A549 (cell line): ENCODE data around the gene TAF10. TPM values are rescaled to one million over a fixed set of nuclear protein-coding genes. Genes with fewer than 3 reads are reported as not detected.
A peak's percentile ranks its signal among the peaks of the same experiment; 100 is the strongest.

Experiments
- ATAC-seq, 2 experiments: fragments of 200-7000 bp in 1 of 2; fragments of >200 bp in 1 of 2; cut with Nextera tagmentation in 1 of 2; cut with Tn5 transposase in 1 of 2; 3 replicates each; pipeline versions ENCODE4 v1.8.0 to v1.9.1; 2018 to 2020; ENCODE audit warnings: mild to moderate bottlenecking in 1 of 2, moderate library complexity in 1 of 2
- CTCF ChIA-PET: fragments of 300-600 bp; sonication (Branson Sonifier 250); formaldehyde crosslinking; extraction: SDS; loops from one replicate; lab custom pipeline; 2021; ENCODE audit warnings: antibody characterized with exemption, inconsistent platforms; lab: Yijun Ruan, JAX
- POLR2A ChIA-PET: fragments of 350-600 bp; formaldehyde crosslinking; extraction: SDS; loops from one replicate; lab custom pipeline; 2021; ENCODE audit warnings: antibody characterized with exemption, inconsistent platforms; lab: Yijun Ruan, JAX
- DNase-seq, 2 experiments: peaks; one replicate each; pipeline versions ENCODE4 v3.0.0 to v3.0.0-alpha.2; 2011 to 2016; ENCODE audit warnings: low read depth in 1 of 2, low spot score in 1 of 2
- FAIRE-seq: peaks from 2 replicates; lab custom pipeline; 2011; peaks lifted over from hg19 to GRCh38; lab: Jason Lieb, UNC
- H3K27ac ChIP-seq, 2 experiments: fragments of >200 bp; sonication (Bioruptor Twin); formaldehyde crosslinking; 3 replicates each; pipeline ENCODE4 v1.5.1; 2016 to 2017
- H3K4me1 ChIP-seq: fragments of >200 bp; sonication (Bioruptor Twin); formaldehyde crosslinking; 3 replicates; pipeline ENCODE4 v1.6.1; 2016
- H3K4me2 ChIP-seq: fragments of >200 bp; sonication (Bioruptor Twin); formaldehyde crosslinking; 3 replicates; pipeline ENCODE4 v1.6.1; 2016
- H3K4me3 ChIP-seq: fragments of >200 bp; sonication (Bioruptor Twin); formaldehyde crosslinking; 3 replicates; pipeline ENCODE4 v1.5.1; 2016
- H3K9me3 ChIP-seq: fragments of >200 bp; sonication (Bioruptor Twin); formaldehyde crosslinking; 3 replicates; pipeline ENCODE4 v1.6.1; 2016
- BHLHE40 ChIP-seq: IDR thresholded peaks from 2 replicates; pipeline ENCODE4 v1.6.1; 2012; ENCODE audit warnings: low read depth, low read length, inconsistent platforms
- CBX2 ChIP-seq: fragments of 200-600 bp; sonication (generic); IDR thresholded peaks from 2 replicates; pipeline ENCODE4 v1.6.1; 2016; ENCODE audit warnings: low read depth, mild to moderate bottlenecking, borderline replicate concordance
- CEBPB ChIP-seq, 2 experiments: fragments of >200 bp in 1 of 2; sonication (Bioruptor Twin) in 1 of 2; formaldehyde crosslinking in 1 of 2; IDR thresholded peaks; 2 replicates each; pipeline ENCODE4 v1.6.1; 2012 to 2016
- EHF ChIP-seq: fragments of 250-450 bp; sonication (Bioruptor Pico); IDR thresholded peaks from 2 replicates; pipeline ENCODE4 v1.5.0; 2020; ENCODE audit warnings: mild to moderate bottlenecking
- EP300 ChIP-seq, 2 experiments: fragments of >200 bp; sonication (Bioruptor Twin); formaldehyde crosslinking; IDR thresholded peaks; 2 replicates in 1 of 2; 3 replicates in 1 of 2; pipeline ENCODE4 v1.6.1; 2016 to 2017
- ESRRA ChIP-seq: fragments of 150-350 bp; IDR thresholded peaks from 2 replicates; pipeline ENCODE4 v1.6.1; 2014; ENCODE audit warnings: mild to moderate bottlenecking, low read length, borderline replicate concordance
- FOSB ChIP-seq: fragments of 250-450 bp; sonication (Bioruptor Pico); IDR thresholded peaks from 2 replicates; pipeline ENCODE4 v1.5.0; 2020; ENCODE audit warnings: mild to moderate bottlenecking, moderate library complexity
- FOXS1 ChIP-seq: fragments of 250-450 bp; sonication (Bioruptor Pico); IDR thresholded peaks from 2 replicates; pipeline ENCODE4 v1.5.0; 2020; ENCODE audit warnings: mild to moderate bottlenecking, moderate library complexity
- HOXA7 ChIP-seq: fragments of 250-450 bp; sonication (Bioruptor Pico); IDR thresholded peaks from 2 replicates; pipeline ENCODE4 v1.5.0; 2020; ENCODE audit warnings: mild to moderate bottlenecking, moderate library complexity
- HOXB5 ChIP-seq: fragments of 250-450 bp; sonication (Bioruptor Pico); IDR thresholded peaks from 2 replicates; pipeline ENCODE4 v1.5.0; 2020; ENCODE audit warnings: mild to moderate bottlenecking, moderate library complexity
- JUNB ChIP-seq: fragments of >200 bp; sonication (Bioruptor Twin); formaldehyde crosslinking; IDR thresholded peaks from 2 replicates; pipeline ENCODE4 v1.6.1; 2016
- KDM5A ChIP-seq: fragments of 200-600 bp; sonication (generic); IDR thresholded peaks from 2 replicates; pipeline ENCODE4 v1.6.1; 2016; ENCODE audit warnings: antibody characterized with exemption, mild to moderate bottlenecking
- MAZ ChIP-seq: fragments of 150-350 bp; IDR thresholded peaks from 2 replicates; pipeline ENCODE4 v1.6.1; 2014; ENCODE audit warnings: antibody characterized with exemption, low read depth, low read length, borderline replicate concordance
- NPAS2 ChIP-seq: fragments of 250-450 bp; sonication (Bioruptor Pico); IDR thresholded peaks from 2 replicates; pipeline ENCODE4 v1.8.0; 2022; ENCODE audit warnings: mild to moderate bottlenecking, moderate library complexity, borderline replicate concordance
- PHF8 ChIP-seq: fragments of 200-600 bp; sonication (generic); IDR thresholded peaks from 2 replicates; pipeline ENCODE4 v1.6.1; 2016; ENCODE audit warnings: low read depth, mild to moderate bottlenecking, antibody characterized with exemption, moderate library complexity, borderline replicate concordance
- RAD21 ChIP-seq, 2 experiments: fragments of >200 bp in 1 of 2; sonication (Bioruptor Twin) in 1 of 2; formaldehyde crosslinking in 1 of 2; IDR thresholded peaks in 1 of 2; conservative IDR thresholded peaks in 1 of 2; 2 replicates in 1 of 2; 3 replicates in 1 of 2; pipeline ENCODE4 v1.6.1; 2012 to 2018; ENCODE audit warnings: inconsistent platforms in 1 of 2
- RCOR1 ChIP-seq: fragments of 150-350 bp; IDR thresholded peaks from 2 replicates; pipeline ENCODE4 v1.6.1; 2014; ENCODE audit warnings: antibody characterized with exemption, low read length, low read depth
- TFCP2L1 ChIP-seq: fragments of 250-450 bp; sonication (Bioruptor Pico); IDR thresholded peaks from 2 replicates; pipeline ENCODE4 v1.5.0; 2021; ENCODE audit warnings: mild to moderate bottlenecking
- ZC3H11A ChIP-seq: fragments of 450-650 bp; IDR thresholded peaks from 2 replicates; pipeline ENCODE4 v1.6.1; 2014; ENCODE audit warnings: antibody characterized with exemption, mild to moderate bottlenecking
- WGBS: methylation state at CpG from one replicate; pipeline ENCODE4 v1.1.6; 2017; ENCODE audit errors: missing lambda C conversion rate; 5-methylcytosine and 5-hydroxymethylcytosine counted together
- polyA plus RNA-seq, 4 experiments: library from polyadenylated mRNA; depleted of rRNA in 3 of 4; stranded (reverse); fragments of >200 nt; fragmentation: RNase III in 1 of 4; extraction: RNeasy Plus Mini Kit Qiagen cat#74134 plus additional on column Dnase treatment in 1 of 4; gene quantifications; 2 replicates in 3 of 4; 3 replicates in 1 of 4; pipeline ENCODE4 v1.2.3, GENCODE V29; 2011 to 2017
- TF ChIP-seq, protein P1 (sequence below): IDR thresholded peaks from 2 replicates; pipeline ENCODE4 v1.6.1; 2012
- TF ChIP-seq, protein P2 (sequence below): fragments of 250-450 bp; sonication (Bioruptor Pico); IDR thresholded peaks from 2 replicates; pipeline ENCODE4 v1.5.0; 2021; ENCODE audit warnings: mild to moderate bottlenecking, moderate library complexity, borderline replicate concordance
- TF ChIP-seq, protein P3 (sequence below): fragments of >200 bp; sonication (Bioruptor Twin); formaldehyde crosslinking; IDR thresholded peaks from 3 replicates; pipeline ENCODE4 v1.6.1; 2016
- TF ChIP-seq, protein P4 (sequence below): fragments of 250-450 bp; sonication (Bioruptor Pico); IDR thresholded peaks from 2 replicates; pipeline ENCODE4 v1.5.0; 2020; ENCODE audit warnings: low read depth, mild to moderate bottlenecking, moderate library complexity
- TF ChIP-seq, protein P5 (sequence below): IDR thresholded peaks from 2 replicates; pipeline ENCODE4 v1.6.1; 2012
- TF ChIP-seq, protein P6 (sequence below): fragments of 200-600 bp; sonication (generic); IDR thresholded peaks from 2 replicates; pipeline ENCODE4 v1.6.1; 2016; ENCODE audit warnings: antibody characterized with exemption, mild to moderate bottlenecking, moderate library complexity

The TAF10 gene
- polyA plus RNA-seq, 2 of the 4 experiments (the other 2 are of a cell fraction): 135 to 174 TPM

DNA sequence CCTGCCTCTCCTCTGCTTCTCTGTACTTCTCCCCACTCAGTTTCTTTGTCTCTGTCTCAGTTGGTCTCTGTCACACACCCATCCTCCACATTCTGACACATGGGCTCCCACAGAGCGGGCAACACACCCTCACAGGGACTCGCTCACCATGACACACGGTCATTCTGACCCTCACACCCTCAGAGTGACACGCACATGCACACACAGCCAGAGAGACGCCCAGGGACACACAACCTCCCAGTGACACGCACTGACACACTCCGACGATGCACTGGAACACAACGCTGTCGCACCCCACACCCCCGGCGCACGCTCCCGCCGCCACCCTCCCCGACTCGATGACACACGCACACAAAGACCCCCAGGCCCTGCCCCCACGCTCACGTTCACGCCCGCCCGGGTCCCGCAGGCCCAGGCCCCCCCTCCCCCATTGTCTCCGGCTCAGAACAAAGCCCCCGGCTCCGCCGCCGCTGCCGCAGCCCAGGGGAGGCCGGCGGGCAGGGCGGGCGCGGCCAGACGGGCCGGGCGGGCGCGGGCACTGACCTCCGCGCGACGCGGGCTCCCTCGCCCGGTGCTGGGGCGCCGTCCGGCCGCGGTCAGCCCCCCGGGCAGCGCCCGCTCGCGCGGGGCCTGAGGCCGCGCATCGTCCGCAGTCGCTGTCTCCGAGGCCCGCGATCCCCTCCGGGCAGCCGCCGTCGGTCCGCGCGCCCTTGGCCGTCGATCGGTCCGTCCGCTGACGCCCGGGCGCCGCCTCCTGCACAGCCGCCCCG lies 43.2 kb upstream of the TAF10 start:
- FAIRE-seq (no peak), ATAC-seq (no peak), DNase-seq (no peak)
- Histone ChIP-seq H3K27ac (peak overlapping the region in 1 of 2 experiments; percentile 74; a peak in 2 of 6 replicates), H3K4me1 (no peaks in the 10 kb centered on the region), H3K4me3 (peak overlapping the region; percentile 36), H3K4me2 (peak overlapping the region; percentile 77), H3K9me3 (no peaks in the 10 kb centered on the region)
- POLR2A ChIA-PET: no interaction called here
- 17% methylated on average over 27 of the region's 84 CpGs for WGBS
- CTCF ChIA-PET: interaction anchor here (0.8 kb wide), 1 partner anchor 31 kb away, joined by 3 read pairs; no protein-coding TSS in a partner anchor
- TF ChIP-seq, protein P1, sequence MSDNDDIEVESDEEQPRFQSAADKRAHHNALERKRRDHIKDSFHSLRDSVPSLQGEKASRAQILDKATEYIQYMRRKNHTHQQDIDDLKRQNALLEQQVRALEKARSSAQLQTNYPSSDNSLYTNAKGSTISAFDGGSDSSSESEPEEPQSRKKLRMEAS: no peak
- TF ChIP-seq CEBPB (IDR thresholded peaks at IDR 0.05) (no peak), ZC3H11A (no peak), FOXS1 (CRISPR knock-in tag) (no peak), NPAS2 (no peak), TFCP2L1 (no peak), HOXB5 (CRISPR knock-in tag) (no peak), KDM5A (no peak), PHF8 (no peak), HOXA7 (CRISPR knock-in tag) (no peak), BHLHE40 (no peak), ESRRA (no peak), FOSB (CRISPR knock-in tag) (no peak), EP300 (IDR thresholded peaks at IDR 0.05) (no peak), EHF (no peak), RAD21 (conservative IDR thresholded peaks at IDR 0.05 in 1 of 2, IDR thresholded peaks at IDR 0.05 in 1 of 2) (no peak)
- TF ChIP-seq, protein P2, sequence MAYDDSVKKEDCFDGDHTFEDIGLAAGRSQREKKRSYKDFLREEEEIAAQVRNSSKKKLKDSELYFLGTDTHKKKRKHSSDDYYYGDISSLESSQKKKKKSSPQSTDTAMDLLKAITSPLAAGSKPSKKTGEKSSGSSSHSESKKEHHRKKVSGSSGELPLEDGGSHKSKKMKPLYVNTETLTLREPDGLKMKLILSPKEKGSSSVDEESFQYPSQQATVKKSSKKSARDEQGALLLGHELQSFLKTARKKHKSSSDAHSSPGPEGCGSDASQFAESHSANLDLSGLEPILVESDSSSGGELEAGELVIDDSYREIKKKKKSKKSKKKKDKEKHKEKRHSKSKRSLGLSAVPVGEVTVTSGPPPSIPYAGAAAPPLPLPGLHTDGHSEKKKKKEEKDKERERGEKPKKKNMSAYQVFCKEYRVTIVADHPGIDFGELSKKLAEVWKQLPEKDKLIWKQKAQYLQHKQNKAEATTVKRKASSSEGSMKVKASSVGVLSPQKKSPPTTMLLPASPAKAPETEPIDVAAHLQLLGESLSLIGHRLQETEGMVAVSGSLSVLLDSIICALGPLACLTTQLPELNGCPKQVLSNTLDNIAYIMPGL (CRISPR knock-in tag): no peak
- TF ChIP-seq, protein P3, sequence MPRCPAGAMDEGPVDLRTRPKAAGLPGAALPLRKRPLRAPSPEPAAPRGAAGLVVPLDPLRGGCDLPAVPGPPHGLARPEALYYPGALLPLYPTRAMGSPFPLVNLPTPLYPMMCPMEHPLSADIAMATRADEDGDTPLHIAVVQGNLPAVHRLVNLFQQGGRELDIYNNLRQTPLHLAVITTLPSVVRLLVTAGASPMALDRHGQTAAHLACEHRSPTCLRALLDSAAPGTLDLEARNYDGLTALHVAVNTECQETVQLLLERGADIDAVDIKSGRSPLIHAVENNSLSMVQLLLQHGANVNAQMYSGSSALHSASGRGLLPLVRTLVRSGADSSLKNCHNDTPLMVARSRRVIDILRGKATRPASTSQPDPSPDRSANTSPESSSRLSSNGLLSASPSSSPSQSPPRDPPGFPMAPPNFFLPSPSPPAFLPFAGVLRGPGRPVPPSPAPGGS: no peak
- TF ChIP-seq, protein P4, sequence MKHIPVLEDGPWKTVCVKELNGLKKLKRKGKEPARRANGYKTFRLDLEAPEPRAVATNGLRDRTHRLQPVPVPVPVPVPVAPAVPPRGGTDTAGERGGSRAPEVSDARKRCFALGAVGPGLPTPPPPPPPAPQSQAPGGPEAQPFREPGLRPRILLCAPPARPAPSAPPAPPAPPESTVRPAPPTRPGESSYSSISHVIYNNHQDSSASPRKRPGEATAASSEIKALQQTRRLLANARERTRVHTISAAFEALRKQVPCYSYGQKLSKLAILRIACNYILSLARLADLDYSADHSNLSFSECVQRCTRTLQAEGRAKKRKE (CRISPR knock-in tag): no peak
- TF ChIP-seq, protein P5, sequence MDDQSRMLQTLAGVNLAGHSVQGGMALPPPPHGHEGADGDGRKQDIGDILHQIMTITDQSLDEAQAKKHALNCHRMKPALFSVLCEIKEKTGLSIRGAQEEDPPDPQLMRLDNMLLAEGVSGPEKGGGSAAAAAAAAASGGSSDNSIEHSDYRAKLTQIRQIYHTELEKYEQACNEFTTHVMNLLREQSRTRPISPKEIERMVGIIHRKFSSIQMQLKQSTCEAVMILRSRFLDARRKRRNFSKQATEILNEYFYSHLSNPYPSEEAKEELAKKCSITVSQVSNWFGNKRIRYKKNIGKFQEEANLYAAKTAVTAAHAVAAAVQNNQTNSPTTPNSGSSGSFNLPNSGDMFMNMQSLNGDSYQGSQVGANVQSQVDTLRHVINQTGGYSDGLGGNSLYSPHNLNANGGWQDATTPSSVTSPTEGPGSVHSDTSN: no peak

DNA sequence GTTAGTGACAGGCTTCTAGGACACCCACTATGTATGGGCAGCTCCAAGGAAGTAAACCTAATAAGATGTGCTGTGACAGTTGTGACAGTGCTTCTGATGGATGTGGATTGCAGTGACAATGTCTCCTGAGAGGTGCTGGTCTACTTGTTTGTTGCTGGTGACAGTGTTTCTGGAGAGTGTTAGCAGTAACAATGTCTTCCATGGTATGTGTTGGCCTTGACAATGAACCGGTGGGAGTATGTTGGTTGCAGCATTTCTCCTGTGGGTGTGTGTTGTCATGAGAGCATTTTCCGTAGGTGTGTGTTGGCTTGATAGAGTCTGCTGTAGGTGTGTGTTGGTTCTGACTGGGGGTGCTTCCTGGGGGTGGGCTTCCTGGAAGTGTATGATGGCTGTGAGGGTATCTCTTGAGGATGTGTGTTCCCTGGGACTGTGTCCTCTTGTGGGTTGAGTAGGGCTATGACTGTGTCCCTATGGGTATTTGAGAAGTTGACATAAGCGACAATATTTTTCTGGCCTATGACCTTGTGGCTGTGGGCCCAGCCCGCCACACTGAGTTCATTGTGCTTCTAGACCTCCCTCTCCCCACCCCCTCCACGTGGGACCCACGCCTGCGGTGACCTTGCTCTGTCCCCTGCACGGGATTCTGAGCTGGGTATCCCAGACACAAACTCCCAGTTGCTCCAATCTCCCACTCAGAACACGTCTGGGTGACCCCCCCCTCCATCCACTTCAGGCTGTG lies 42.4 kb upstream of the TAF10 start:
- Histone ChIP-seq H3K4me3 (no peak overlapping the region), H3K4me1 (no peaks in the 10 kb centered on the region), H3K4me2 (no peak overlapping the region), H3K27ac (no peak overlapping the region), H3K9me3 (no peaks in the 10 kb centered on the region)
- ATAC-seq (no peak), FAIRE-seq (no peak), DNase-seq (no peak)
- 86% methylated on average over 7 of the region's 9 CpGs for WGBS
- POLR2A ChIA-PET: no interaction called here
- CTCF ChIA-PET: interaction anchor here (1.2 kb wide), 1 partner anchor 29 kb away, joined by 4 read pairs; the partner anchor contains the start of gene MRPL17
- TF ChIP-seq EHF (no peak), KDM5A (no peak), CBX2 (no peak), MAZ (no peak), JUNB (no peak), RCOR1 (no peak), RAD21 (conservative IDR thresholded peaks at IDR 0.05 in 1 of 2, IDR thresholded peaks at IDR 0.05 in 1 of 2) (no peak)
- TF ChIP-seq, protein P6, sequence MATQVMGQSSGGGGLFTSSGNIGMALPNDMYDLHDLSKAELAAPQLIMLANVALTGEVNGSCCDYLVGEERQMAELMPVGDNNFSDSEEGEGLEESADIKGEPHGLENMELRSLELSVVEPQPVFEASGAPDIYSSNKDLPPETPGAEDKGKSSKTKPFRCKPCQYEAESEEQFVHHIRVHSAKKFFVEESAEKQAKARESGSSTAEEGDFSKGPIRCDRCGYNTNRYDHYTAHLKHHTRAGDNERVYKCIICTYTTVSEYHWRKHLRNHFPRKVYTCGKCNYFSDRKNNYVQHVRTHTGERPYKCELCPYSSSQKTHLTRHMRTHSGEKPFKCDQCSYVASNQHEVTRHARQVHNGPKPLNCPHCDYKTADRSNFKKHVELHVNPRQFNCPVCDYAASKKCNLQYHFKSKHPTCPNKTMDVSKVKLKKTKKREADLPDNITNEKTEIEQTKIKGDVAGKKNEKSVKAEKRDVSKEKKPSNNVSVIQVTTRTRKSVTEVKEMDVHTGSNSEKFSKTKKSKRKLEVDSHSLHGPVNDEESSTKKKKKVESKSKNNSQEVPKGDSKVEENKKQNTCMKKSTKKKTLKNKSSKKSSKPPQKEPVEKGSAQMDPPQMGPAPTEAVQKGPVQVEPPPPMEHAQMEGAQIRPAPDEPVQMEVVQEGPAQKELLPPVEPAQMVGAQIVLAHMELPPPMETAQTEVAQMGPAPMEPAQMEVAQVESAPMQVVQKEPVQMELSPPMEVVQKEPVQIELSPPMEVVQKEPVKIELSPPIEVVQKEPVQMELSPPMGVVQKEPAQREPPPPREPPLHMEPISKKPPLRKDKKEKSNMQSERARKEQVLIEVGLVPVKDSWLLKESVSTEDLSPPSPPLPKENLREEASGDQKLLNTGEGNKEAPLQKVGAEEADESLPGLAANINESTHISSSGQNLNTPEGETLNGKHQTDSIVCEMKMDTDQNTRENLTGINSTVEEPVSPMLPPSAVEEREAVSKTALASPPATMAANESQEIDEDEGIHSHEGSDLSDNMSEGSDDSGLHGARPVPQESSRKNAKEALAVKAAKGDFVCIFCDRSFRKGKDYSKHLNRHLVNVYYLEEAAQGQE: no peak
- TF ChIP-seq, protein P5: no peak
